Activated CD8-positive, alpha-beta memory T cell treated with anti-CD3 and anti-CD28 coated beads, Interleukin-2, amount 50 U/mL, for 4 hours (primary cell): Measurements from ENCODE around the gene ADAM33.

Source experiments
- DNase-seq: peaks from one replicate; pipeline ENCODE4 v3.0.0-alpha.2; 2020

Gene ADAM33

GRCh38 chr20:3663031-3663701 lies 18.6 kb downstream of the ADAM33 start, which contains the start of gene GFRA4:
GFRA4 (minus strand) TSS chr20:3663399; CDS start chr20:3663399, 0 bp downstream.
- no peak for DNase-seq

- DNase-seq, result no peak
Measured at GRCh38 chr20:3661814-3662665, 19.8 kb downstream of the ADAM33 start.

- no peak for DNase-seq
Measured at GRCh38 chr20:3661060-3661813, 20.6 kb downstream of the ADAM33 start.

- DNase-seq, result no peak
Measured at GRCh38 chr20:3660262-3661059, 21.3 kb downstream of the ADAM33 start.

GRCh38 chr20:3659492-3660261 lies 22.1 kb downstream of the ADAM33 start:
- DNase-seq, result no peak

GRCh38 chr20:3658716-3659491 lies 22.9 kb downstream of the ADAM33 start:
- no peak for DNase-seq

GRCh38 chr20:3658019-3658715 lies 23.6 kb downstream of the ADAM33 start:
- DNase-seq, result no peak

GRCh38 chr20:3655131-3655405 lies 26.7 kb downstream of the ADAM33 start:
- DNase-seq, result no peak

GRCh38 chr20:3654326-3655130 lies 27.3 kb downstream of the ADAM33 start:
- DNase-seq, result no peak

- DNase-seq, result no peak
Measured at GRCh38 chr20:3653921-3654320, 27.9 kb downstream of the ADAM33 start.

GRCh38 chr20:3652676-3653596 lies 28.9 kb downstream of the ADAM33 start:
- no peak for DNase-seq

- no peak for DNase-seq
Measured at GRCh38 chr20:3652221-3652620, 29.6 kb downstream of the ADAM33 start.

- DNase-seq, result no peak
Measured at GRCh38 chr20:3651204-3651962, 30.4 kb downstream of the ADAM33 start.

- DNase-seq, result no peak
Measured at GRCh38 chr20:3648951-3649350, 32.9 kb downstream of the ADAM33 start.

GRCh38 chr20:3647473-3647872 lies 34.3 kb downstream of the ADAM33 start:
- no peak for DNase-seq

GRCh38 chr20:3646651-3647050 lies 35.2 kb downstream of the ADAM33 start:
- DNase-seq, result no peak

- DNase-seq, result no peak
Measured at GRCh38 chr20:3646067-3646440, 35.8 kb downstream of the ADAM33 start.
